ENCODE data around the gene PVR. TPM values are rescaled to one million over a fixed set of nuclear protein-coding genes. Genes with fewer than 3 reads are reported as not detected.
"Not testable (repeated sequence)": the region's sequence is repeated elsewhere in the genome, so short reads cannot be mapped to it uniquely, and the experiment has no call there.

Gene PVR
- total RNA-seq, result 40.7 TPM
- long read RNA-seq, transcript PVR-205 (8 exons, 3,325 nt), result major isoform, 34 of 92 reads
- long read RNA-seq, transcript PVR-204 (6 exons, 1,344 nt), result minor isoform, 21 of 92 reads
- long read RNA-seq, partial matches to known transcripts, result 6 of 92 reads
- long read RNA-seq, other reads (novel, unspliced or antisense), result 28 of 92 reads

- ATAC-seq, result peak; percentile 94
- intact Hi-C loops (cut with micrococcal nuclease), result no loop called here
- DNase-seq, result peak; percentile 88
Observed at GRCh38 chr19:44643605-44644401, at the start of gene PVR. PVR (plus strand) TSS chr19:44643910; CDS start chr19:44644097, 187 bp downstream.

- intact Hi-C loops (cut with micrococcal nuclease), result no loop called here
- ATAC-seq (no peak), DNase-seq (no peak)
Observed at GRCh38 chr19:44596428-44597130, 47.1 kb upstream of the PVR start.

- ATAC-seq (no peak), DNase-seq (no peak)
- intact Hi-C loops (cut with micrococcal nuclease), result no loop called here
Observed at GRCh38 chr19:44597131-44597491, 46.6 kb upstream of the PVR start.

GRCh38 chr19:44598355-44598754 lies 45.4 kb upstream of the PVR start:
- intact Hi-C loops (cut with micrococcal nuclease), result no loop called here
- DNase-seq (no peak), ATAC-seq (no peak)

- DNase-seq, result no peak
- intact Hi-C loops (cut with micrococcal nuclease), result no loop called here
- ATAC-seq, result no peak
Observed at GRCh38 chr19:44598880-44599279, 44.8 kb upstream of the PVR start.

GRCh38 chr19:44600466-44600865 lies 43.2 kb upstream of the PVR start:
- no peak for DNase-seq
- intact Hi-C loops (cut with micrococcal nuclease), result no loop called here

GRCh38 chr19:44602081-44602480 lies 41.6 kb upstream of the PVR start:
- no peak for DNase-seq
- intact Hi-C loops (cut with micrococcal nuclease), result no loop called here
- no peak for ATAC-seq

More at GRCh38 chr19:44600466-44600865, 43.2 kb upstream of the PVR start:
- ATAC-seq, result no peak

- peak; percentile 51 for ATAC-seq
- intact Hi-C loops (cut with micrococcal nuclease), result no loop called here
- DNase-seq, result no peak
Observed at GRCh38 chr19:44603201-44603945, 40.3 kb upstream of the PVR start.

GRCh38 chr19:44604241-44604640 lies 39.5 kb upstream of the PVR start:
- DNase-seq, result no peak
- intact Hi-C loops (cut with micrococcal nuclease), result no loop called here
- ATAC-seq, result no peak

GRCh38 chr19:44605547-44605946 lies 38.2 kb upstream of the PVR start:
- no peak for ATAC-seq
- no peak for DNase-seq
- intact Hi-C loops (cut with micrococcal nuclease), result no loop called here

- ATAC-seq, result peak; percentile 68
Observed at GRCh38 chr19:44607049-44607448, 36.7 kb upstream of the PVR start.

GRCh38 chr19:44607917-44608316 lies 35.8 kb upstream of the PVR start:
- DNase-seq (no peak), ATAC-seq (no peak)
- intact Hi-C loops (cut with micrococcal nuclease), result no loop called here

More at GRCh38 chr19:44607049-44607448, 36.7 kb upstream of the PVR start:
- intact Hi-C loops (cut with micrococcal nuclease), result no loop called here
- DNase-seq, result no peak

GRCh38 chr19:44608391-44608821 lies 35.3 kb upstream of the PVR start:
- intact Hi-C loops (cut with micrococcal nuclease), result no loop called here

GRCh38 chr19:44609219-44609618 lies 34.5 kb upstream of the PVR start:
- intact Hi-C loops (cut with micrococcal nuclease), result no loop called here
- ATAC-seq, result no peak
- DNase-seq, result no peak

More at GRCh38 chr19:44608391-44608821, 35.3 kb upstream of the PVR start:
- no peak for DNase-seq
- no peak for ATAC-seq

GRCh38 chr19:44610497-44610896 lies 33.2 kb upstream of the PVR start:
- DNase-seq; intact Hi-C loops (cut with micrococcal nuclease): not testable (repeated sequence)
- ATAC-seq, result peak; percentile 43

- ATAC-seq (no peak), DNase-seq (no peak)
- intact Hi-C loops (cut with micrococcal nuclease), result no loop called here
Observed at GRCh38 chr19:44611812-44612295, 31.9 kb upstream of the PVR start.

GRCh38 chr19:44613295-44614178 lies 30.2 kb upstream of the PVR start, which contains the start of gene IGSF23:
IGSF23 (plus strand) TSS chr19:44613563; CDS start chr19:44613646, 83 bp downstream.
- intact Hi-C loops (cut with micrococcal nuclease), result no loop called here
- ATAC-seq, result no peak
- no peak for DNase-seq

GRCh38 chr19:44614313-44614712 lies 29.4 kb upstream of the PVR start:
- ATAC-seq, result no peak
- intact Hi-C loops (cut with micrococcal nuclease), result no loop called here
- DNase-seq, result no peak
